ENCODE measurements around the gene CCDC106. TPM values are rescaled to one million over a fixed set of nuclear protein-coding genes. Genes with fewer than 3 reads are reported as not detected.

CCDC106 gene
- total RNA-seq, 1 donor from 2014 or later: 11.6 TPM

DNA sequence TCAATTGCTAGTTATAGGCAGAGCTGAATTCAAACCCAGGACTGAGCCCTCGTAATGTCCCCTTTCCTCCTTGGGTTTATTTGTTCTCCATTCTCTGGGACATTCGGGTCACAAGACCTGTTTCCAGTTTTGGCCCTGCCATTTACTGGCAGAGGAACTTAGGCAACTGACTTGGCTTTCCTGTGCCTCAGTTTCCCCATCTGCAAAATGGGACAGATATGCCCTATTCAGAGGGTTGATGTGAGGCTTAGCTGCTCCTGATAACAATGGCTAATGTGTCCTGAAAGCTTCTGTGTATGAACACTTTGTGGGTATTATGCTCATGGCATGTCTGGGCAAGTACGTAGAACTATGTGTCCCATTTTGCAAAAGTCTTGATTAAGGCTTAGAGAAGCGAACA, 46.9 kb upstream of the CCDC106 start:
- H3K4me1 ChIP-seq: peaks cover 30% of the 10 kb centered on the region
- H3K4me3 ChIP-seq: peak overlapping the region; percentile 83
- intact Hi-C loops (cut with DNase I): no loop called here
- peak overlapping the region; percentile 98 for H3K27ac ChIP-seq
- no peaks in the 10 kb centered on the region for H3K9me3 ChIP-seq
- no peaks in the 10 kb centered on the region for H3K27me3 ChIP-seq (ENCODE audit: low read depth)
- TF ChIP-seq, protein P1, sequence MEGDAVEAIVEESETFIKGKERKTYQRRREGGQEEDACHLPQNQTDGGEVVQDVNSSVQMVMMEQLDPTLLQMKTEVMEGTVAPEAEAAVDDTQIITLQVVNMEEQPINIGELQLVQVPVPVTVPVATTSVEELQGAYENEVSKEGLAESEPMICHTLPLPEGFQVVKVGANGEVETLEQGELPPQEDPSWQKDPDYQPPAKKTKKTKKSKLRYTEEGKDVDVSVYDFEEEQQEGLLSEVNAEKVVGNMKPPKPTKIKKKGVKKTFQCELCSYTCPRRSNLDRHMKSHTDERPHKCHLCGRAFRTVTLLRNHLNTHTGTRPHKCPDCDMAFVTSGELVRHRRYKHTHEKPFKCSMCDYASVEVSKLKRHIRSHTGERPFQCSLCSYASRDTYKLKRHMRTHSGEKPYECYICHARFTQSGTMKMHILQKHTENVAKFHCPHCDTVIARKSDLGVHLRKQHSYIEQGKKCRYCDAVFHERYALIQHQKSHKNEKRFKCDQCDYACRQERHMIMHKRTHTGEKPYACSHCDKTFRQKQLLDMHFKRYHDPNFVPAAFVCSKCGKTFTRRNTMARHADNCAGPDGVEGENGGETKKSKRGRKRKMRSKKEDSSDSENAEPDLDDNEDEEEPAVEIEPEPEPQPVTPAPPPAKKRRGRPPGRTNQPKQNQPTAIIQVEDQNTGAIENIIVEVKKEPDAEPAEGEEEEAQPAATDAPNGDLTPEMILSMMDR (IDR thresholded peaks at IDR 0.05): no peak
- peaks cover 19% of the 10 kb centered on the region for H3K36me3 ChIP-seq
- no peak for ATAC-seq
- no peak for DNase-seq

DNA sequence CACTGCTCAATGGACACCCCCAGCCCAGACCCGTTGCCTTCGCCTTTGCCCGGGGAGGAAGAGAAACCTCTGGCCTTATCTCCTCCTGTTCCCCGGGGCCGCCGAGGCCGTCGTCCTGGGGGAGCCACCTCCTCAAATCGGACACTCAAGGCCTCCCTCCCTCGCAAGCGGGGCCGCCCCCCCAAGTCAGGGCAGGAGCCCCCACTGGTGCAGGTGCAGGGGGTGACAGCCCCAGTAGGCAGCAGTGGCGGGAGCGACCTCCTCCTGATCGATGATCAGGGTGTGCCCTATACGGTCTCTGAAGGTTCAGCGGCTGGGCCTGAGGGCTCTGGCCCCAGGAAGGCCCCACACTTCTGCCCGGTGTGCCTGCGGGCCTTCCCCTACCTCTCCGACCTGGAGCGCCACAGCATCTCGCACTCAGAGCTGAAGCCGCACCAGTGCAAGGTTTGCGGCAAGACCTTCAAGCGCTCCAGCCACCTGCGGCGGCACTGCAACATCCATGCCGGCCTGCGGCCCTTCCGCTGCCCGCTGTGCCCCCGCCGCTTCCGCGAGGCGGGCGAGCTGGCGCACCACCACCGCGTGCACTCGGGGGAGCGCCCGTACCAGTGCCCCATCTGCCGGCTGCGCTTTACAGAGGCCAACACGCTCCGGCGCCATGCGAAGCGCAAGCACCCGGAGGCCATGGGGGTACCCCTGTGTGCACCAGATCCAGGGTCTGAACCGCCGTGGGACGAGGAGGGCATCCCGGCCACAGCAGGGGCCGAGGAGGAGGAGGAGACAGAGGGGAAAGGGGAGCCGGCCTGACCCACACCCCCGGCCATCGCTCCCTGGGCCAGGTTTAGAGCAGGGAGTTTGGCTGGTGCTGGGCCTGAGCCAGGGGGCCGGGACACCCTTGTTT, 45.7 kb upstream of the CCDC106 start:
- DNase-seq (peak; percentile 49), ATAC-seq (no peak)
- no peaks in the 10 kb centered on the region for H3K9me3 ChIP-seq
- H3K27me3 ChIP-seq (ENCODE audit: low read depth): no peaks in the 10 kb centered on the region
- peaks cover 15% of the 10 kb centered on the region for H3K36me3 ChIP-seq
- H3K4me1 ChIP-seq: peaks cover 40% of the 10 kb centered on the region
- TF ChIP-seq, protein P1 (IDR thresholded peaks at IDR 0.05): no peak
- intact Hi-C loops (cut with DNase I): no loop called here
- no peak overlapping the region for H3K4me3 ChIP-seq
- H3K27ac ChIP-seq: no peak overlapping the region

DNA sequence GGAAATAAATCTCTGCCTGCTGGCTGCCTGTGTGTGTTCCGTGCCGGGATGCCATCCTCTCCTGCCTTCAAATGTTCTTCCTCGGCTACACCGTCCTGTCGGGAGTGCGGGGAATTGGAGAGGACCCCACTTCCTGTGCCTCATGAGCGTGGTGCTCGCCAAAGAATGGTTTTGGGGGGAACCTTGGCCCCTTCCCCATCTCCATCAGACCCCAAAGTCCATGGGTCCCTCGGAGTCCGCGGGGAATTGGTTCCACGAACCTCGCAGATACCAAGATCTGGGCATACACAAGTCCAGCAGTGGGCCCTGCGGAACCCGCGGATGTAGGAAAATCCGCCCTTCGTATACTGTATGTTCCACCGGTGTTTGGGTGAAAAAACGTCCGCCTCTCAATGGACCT, 44.9 kb upstream of the CCDC106 start:
- ATAC-seq (no peak), DNase-seq (no peak)
- Histone ChIP-seq H3K36me3 (peaks cover 19% of the 10 kb centered on the region), H3K4me3 (no peak overlapping the region), H3K9me3 (no peaks in the 10 kb centered on the region), H3K4me1 (peaks cover 40% of the 10 kb centered on the region), H3K27ac (no peak overlapping the region), H3K27me3 (ENCODE audit: low read depth) (no peaks in the 10 kb centered on the region)
- TF ChIP-seq, protein P1 (IDR thresholded peaks at IDR 0.05): no peak
- intact Hi-C loops (cut with DNase I): no loop called here

DNA sequence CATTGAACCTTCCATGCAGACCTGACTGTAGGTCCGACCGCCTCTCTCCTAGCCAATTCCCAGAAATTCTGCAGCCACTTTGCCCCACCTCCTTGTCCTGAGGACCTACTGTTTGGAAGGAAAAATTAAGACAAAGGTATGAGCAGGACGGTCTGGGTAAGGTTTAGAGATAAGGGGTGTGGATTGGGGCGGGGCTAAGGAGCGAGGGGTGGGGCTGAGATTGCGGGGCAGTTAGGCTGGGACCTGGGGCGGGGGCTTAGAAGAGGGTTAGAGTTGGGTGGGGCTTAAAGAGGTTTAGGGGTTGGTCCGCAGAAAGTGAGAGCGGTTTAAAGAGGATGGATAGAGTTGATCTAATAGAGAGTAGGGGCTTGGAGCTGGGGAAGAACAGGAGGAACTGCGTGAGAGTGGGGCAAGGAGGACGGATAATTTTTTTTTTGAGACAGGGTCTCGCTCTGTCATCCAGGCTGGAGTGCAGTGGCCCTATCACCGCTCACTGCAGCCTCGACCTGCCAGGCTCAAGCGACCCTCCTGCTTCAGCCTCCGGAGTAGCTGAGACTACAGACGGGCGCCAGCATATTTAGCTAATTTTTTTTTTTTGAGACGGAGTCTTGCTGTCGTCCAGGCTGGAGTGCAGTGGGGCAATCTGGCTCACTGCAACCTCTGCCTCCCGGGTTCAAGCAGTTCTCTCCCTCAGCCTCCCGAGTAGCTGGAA, 44.3 kb upstream of the CCDC106 start:
- DNase-seq (no peak), ATAC-seq (no peak)
- intact Hi-C loops (cut with DNase I): no loop called here
- Histone ChIP-seq H3K9me3 (no peaks in the 10 kb centered on the region), H3K4me1 (peaks cover 34% of the 10 kb centered on the region), H3K27ac (peak overlapping the region; percentile 92), H3K36me3 (peaks cover 19% of the 10 kb centered on the region), H3K4me3 (peak overlapping the region; percentile 83), H3K27me3 (ENCODE audit: low read depth) (no peaks in the 10 kb centered on the region)
- TF ChIP-seq, protein P1 (IDR thresholded peaks at IDR 0.05): no peak

DNA sequence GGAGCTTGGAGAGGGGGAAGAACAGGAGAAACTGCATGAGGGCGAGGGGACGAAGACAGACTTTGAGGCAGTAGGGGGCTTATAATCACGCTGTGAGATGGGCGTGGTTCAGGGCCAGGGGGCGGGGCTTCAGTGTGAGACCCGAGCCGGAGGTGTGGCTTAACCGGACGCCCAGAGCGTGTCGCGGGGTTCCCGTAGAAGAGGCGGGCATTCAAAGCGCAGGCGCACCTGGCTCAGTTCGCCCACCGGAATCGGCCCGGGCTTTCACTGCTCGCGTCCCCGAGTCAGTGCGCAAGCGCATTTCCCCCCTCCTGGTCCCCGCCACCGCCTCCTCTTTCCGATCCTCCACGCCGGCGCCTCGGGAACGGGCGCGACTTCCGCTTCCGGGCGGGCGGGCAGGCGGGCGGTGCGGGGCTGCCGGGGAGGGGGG, 42.8 kb upstream of the CCDC106 start:
- TF ChIP-seq, protein P1 (IDR thresholded peaks at IDR 0.05): no peak
- Histone ChIP-seq H3K27me3 (ENCODE audit: low read depth) (no peaks in the 10 kb centered on the region), H3K4me3 (peak overlapping the region; percentile 83), H3K9me3 (no peaks in the 10 kb centered on the region), H3K36me3 (peaks cover 34% of the 10 kb centered on the region), H3K4me1 (peaks cover 33% of the 10 kb centered on the region), H3K27ac (peak overlapping the region; percentile 92)
- DNase-seq: peak; percentile 98
- intact Hi-C loops (cut with DNase I): no loop called here
- ATAC-seq: peak; percentile 89 to 90
